Stimulated activated CD4-positive, alpha-beta T cell treated with anti-CD3 and anti-CD28 coated beads, Interleukin-12 subunit alpha, Interleukin-12 subunit beta, amount 100 ng/mL, for 24 hours (primary cell): ENCODE data around the gene ETFBKMT.
"Not testable (repeated sequence)": the region's sequence is repeated elsewhere in the genome, so short reads cannot be mapped to it uniquely, and the experiment has no call there.

Experiments
- DNase-seq, 2 experiments: peaks; one replicate each; pipeline ENCODE4 v3.0.0-alpha.2; 2020; ENCODE audit warnings: low read depth in 2 of 2

Gene ETFBKMT

GRCh38 chr12:31718542-31719198, 59.2 kb downstream of the ETFBKMT start:
- DNase-seq: not testable (repeated sequence)

GRCh38 chr12:31722580-31722979, 63.1 kb downstream of the ETFBKMT start:
- no peak for DNase-seq
